SK-N-SH (cell line): ENCODE data around the gene CMYA5. TPM values are rescaled to one million over a fixed set of nuclear protein-coding genes. Genes with fewer than 3 reads are reported as not detected.

Experiments used
- CTCF ChIA-PET: fragments of 300-600, 350-600 bp; formaldehyde crosslinking; extraction: SDS; loops from one replicate; lab custom pipeline; 2021; lab: Yijun Ruan, JAX
- POLR2A ChIA-PET: fragments of 350-600 bp; sonication (Branson Sonifier 250); formaldehyde crosslinking; extraction: SDS; loops from one replicate; lab custom pipeline; 2020; ENCODE audit warnings: antibody characterized with exemption, inconsistent platforms; lab: Yijun Ruan, JAX
- DNase-seq: peaks from one replicate; pipeline ENCODE4 v3.0.0; 2012
- H2AFZ ChIP-seq: fragments of 200-600 bp; sonication (generic); 2 replicates; pipeline ENCODE4 v1.8.1; 2016; ENCODE audit warnings: antibody characterized with exemption, mild to moderate bottlenecking, low read depth
- H3F3A ChIP-seq: fragments of 200-600 bp; sonication (generic); replicated peaks from 2 replicates; pipeline ENCODE3; 2016; ENCODE audit warnings: antibody characterized with exemption, mild to moderate bottlenecking; ENCODE audit not compliant: insufficient read depth
- H3K27ac ChIP-seq, 2 experiments: fragments of 200-500 bp in 1 of 2; fragments of 200-600 bp in 1 of 2; sonication (Bioruptor generic) in 1 of 2; sonication (generic), shearing (Covaris generic) in 1 of 2; 2 replicates each; pipeline versions ENCODE4 v1.5.1 to v1.6.1; 2014 to 2016; ENCODE audit warnings: low read depth in 2 of 2, inconsistent platforms in 1 of 2, low read length in 1 of 2, mild to moderate bottlenecking in 1 of 2, mixed read lengths in 1 of 2
- H3K27me3 ChIP-seq: fragments of 200-600 bp; sonication (generic), shearing (Covaris generic); 2 replicates; pipeline ENCODE4 v1.6.1; 2016; ENCODE audit warnings: mixed run types; ENCODE audit not compliant: insufficient read depth
- H3K36me3 ChIP-seq, 2 experiments: fragments of 200-500 bp in 1 of 2; fragments of 200-600 bp in 1 of 2; sonication (Bioruptor generic) in 1 of 2; sonication (generic) in 1 of 2; replicated peaks in 1 of 2; 2 replicates each; pipeline versions ENCODE3 to v1.5.1; 2014 to 2016; ENCODE audit warnings: low read length in 1 of 2, mild to moderate bottlenecking in 1 of 2; ENCODE audit not compliant: insufficient read depth in 2 of 2, control insufficient read depth in 1 of 2
- H3K4me1 ChIP-seq, 2 experiments: fragments of 200-500 bp in 1 of 2; fragments of 200-600 bp in 1 of 2; sonication (Bioruptor generic) in 1 of 2; sonication (generic), shearing (Covaris generic) in 1 of 2; 2 replicates each; pipeline versions ENCODE4 v1.5.1 to v1.6.1; 2014 to 2016; ENCODE audit warnings: low read depth in 1 of 2, low read length in 1 of 2, mixed run types in 1 of 2; ENCODE audit not compliant: insufficient read depth in 2 of 2, control insufficient read depth in 1 of 2
- H3K4me2 ChIP-seq: fragments of 200-600 bp; sonication (generic), shearing (Covaris generic); 2 replicates; pipeline ENCODE4 v1.6.1; 2017; ENCODE audit warnings: mixed run types
- H3K4me3 ChIP-seq, 2 experiments: fragments of 200-500 bp in 1 of 2; fragments of 200-600 bp in 1 of 2; sonication (Bioruptor generic) in 1 of 2; sonication (generic), shearing (Covaris generic) in 1 of 2; 2 replicates each; pipeline versions ENCODE4 v1.5.1 to v1.8.1; 2014 to 2016; ENCODE audit warnings: low read depth in 2 of 2, inconsistent platforms in 1 of 2, low read length in 1 of 2, mild to moderate bottlenecking in 1 of 2, mixed read lengths in 1 of 2, moderate library complexity in 1 of 2
- H3K79me2 ChIP-seq: fragments of 200-600 bp; sonication (generic); 2 replicates; pipeline ENCODE4 v1.8.1; 2017; ENCODE audit warnings: mild to moderate bottlenecking; ENCODE audit not compliant: insufficient read depth
- H3K9ac ChIP-seq: fragments of 200-600 bp; sonication (generic); 2 replicates; pipeline ENCODE4 v1.6.1; 2017; ENCODE audit warnings: mixed run types
- H3K9me2 ChIP-seq: fragments of 200-600 bp; sonication (generic); 2 replicates; pipeline ENCODE4 v1.6.1; 2017; ENCODE audit warnings: mixed run types
- H3K9me3 ChIP-seq: fragments of 200-600 bp; sonication (generic); 2 replicates; pipeline ENCODE4 v1.6.1; 2017; ENCODE audit warnings: mixed run types, mild to moderate bottlenecking, moderate library complexity
- H4K20me1 ChIP-seq: fragments of 200-600 bp; sonication (generic); 2 replicates; pipeline ENCODE4 v1.6.1; 2017; ENCODE audit warnings: mild to moderate bottlenecking, mixed run types; ENCODE audit not compliant: insufficient read depth
- CTCF ChIP-seq: fragments of 200-600 bp; sonication (generic); IDR thresholded peaks from 2 replicates; pipeline ENCODE4 v1.6.1; 2017; ENCODE audit warnings: antibody characterized with exemption, mild to moderate bottlenecking, moderate library complexity
- ELF1 ChIP-seq: IDR thresholded peaks from 2 replicates; pipeline ENCODE4 v1.4.0; 2012
- FOXJ3 ChIP-seq: sonication (generic); formaldehyde crosslinking; IDR thresholded peaks from 2 replicates; pipeline ENCODE4 v1.5.1; 2020; ENCODE audit warnings: mild to moderate bottlenecking, missing genetic modification reagents
- IRF3 ChIP-seq: fragments of 150-350 bp; IDR thresholded peaks from 2 replicates; pipeline ENCODE4 v1.6.1; 2016; ENCODE audit warnings: mild to moderate bottlenecking, low read depth, low read length
- JUND ChIP-seq: IDR thresholded peaks from 2 replicates; pipeline ENCODE4 v1.4.0; 2012
- PBX3 ChIP-seq: IDR thresholded peaks from 2 replicates; pipeline ENCODE4; 2012
- SMC3 ChIP-seq: IDR thresholded peaks from 2 replicates; pipeline ENCODE4 v1.6.1; 2012; ENCODE audit warnings: low read depth, low read length, improper control_type of control experiment
- TEAD4 ChIP-seq: IDR thresholded peaks from 2 replicates; pipeline ENCODE4 v1.4.0; 2012; ENCODE audit warnings: mild to moderate bottlenecking, borderline replicate concordance; ENCODE audit not compliant: insufficient read depth
- USF1 ChIP-seq: IDR thresholded peaks from 2 replicates; pipeline ENCODE4 v1.4.0; 2012; ENCODE audit warnings: low read depth, borderline replicate concordance
- WGBS: methylation state at CpG from one replicate; pipeline ENCODE4 v1.1.6; 2017; ENCODE audit warnings: low lambda C conversion rate; 5-methylcytosine and 5-hydroxymethylcytosine counted together
- polyA plus RNA-seq, 3 experiments: library from polyadenylated mRNA; depleted of rRNA; stranded (reverse); fragments of >200 nt; gene quantifications; 2 replicates each; pipeline ENCODE4 v1.2.3, GENCODE V29; 2012

Gene CMYA5
- polyA plus RNA-seq, 1 of the 3 experiments (the other 2 are of a cell fraction): 0.12 TPM

GRCh38 chr5:79754865-79755555, 65.4 kb downstream of the CMYA5 start:
- CTCF ChIA-PET: no interaction called here
- DNase-seq: no peak
- WGBS: 67% methylated on average over 7 of the region's 7 CpGs

GRCh38 chr5:79756076-79756475, 66.4 kb downstream of the CMYA5 start:
- H3K4me2 ChIP-seq: no peak overlapping the region
- ChIA-PET CTCF (no interaction called here), POLR2A (no interaction called here)
- H3K4me1 ChIP-seq: no peaks in the 10 kb centered on the region
- no peaks in the 10 kb centered on the region for H3K27me3 ChIP-seq
- no peak overlapping the region for H3K27ac ChIP-seq
- TF ChIP-seq ELF1: no peak
- TF ChIP-seq TEAD4: no peak
- no peak for TF ChIP-seq SMC3
- TF ChIP-seq PBX3: no peak
- no peak for TF ChIP-seq IRF3
- no peak for TF ChIP-seq JUND
- no peak for TF ChIP-seq CTCF
- no peaks in the 10 kb centered on the region for H4K20me1 ChIP-seq
- H3K79me2 ChIP-seq: no peaks in the 10 kb centered on the region
- H3F3A ChIP-seq: no peaks in the 10 kb centered on the region
- WGBS: 68% methylated on average over 4 of the region's 4 CpGs
- H3K36me3 ChIP-seq: no peaks in the 10 kb centered on the region
- no peaks in the 10 kb centered on the region for H3K9me2 ChIP-seq
- DNase-seq: no peak
- H2AFZ ChIP-seq: peak overlapping the region; percentile 26; the same call in 1 of the 2 replicates
- H3K9ac ChIP-seq: no peak overlapping the region
- no peak overlapping the region for H3K4me3 ChIP-seq
- no peaks in the 10 kb centered on the region for H3K9me3 ChIP-seq

More at GRCh38 chr5:79754865-79755555, 65.4 kb downstream of the CMYA5 start:
- Histone ChIP-seq H3F3A (no peaks in the 10 kb centered on the region), H4K20me1 (no peaks in the 10 kb centered on the region), H3K9me3 (no peaks in the 10 kb centered on the region), H3K27me3 (no peaks in the 10 kb centered on the region), H3K4me2 (no peak overlapping the region), H3K9ac (no peak overlapping the region), H2AFZ (peak overlapping the region; percentile 26; the same call in 1 of the 2 replicates), H3K4me3 (no peak overlapping the region), H3K4me1 (no peaks in the 10 kb centered on the region), H3K79me2 (no peaks in the 10 kb centered on the region), H3K9me2 (no peaks in the 10 kb centered on the region), H3K36me3 (no peaks in the 10 kb centered on the region), H3K27ac (no peak overlapping the region)
- no peak for TF ChIP-seq IRF3
- no peak for TF ChIP-seq JUND
- no peak for TF ChIP-seq ELF1
- no peak for TF ChIP-seq FOXJ3 (CRISPR knock-in tag)
- TF ChIP-seq USF1: no peak
- POLR2A ChIA-PET: no interaction called here
